ENCODE data around the gene SLC35D1.

The SLC35D1 gene

DNA sequence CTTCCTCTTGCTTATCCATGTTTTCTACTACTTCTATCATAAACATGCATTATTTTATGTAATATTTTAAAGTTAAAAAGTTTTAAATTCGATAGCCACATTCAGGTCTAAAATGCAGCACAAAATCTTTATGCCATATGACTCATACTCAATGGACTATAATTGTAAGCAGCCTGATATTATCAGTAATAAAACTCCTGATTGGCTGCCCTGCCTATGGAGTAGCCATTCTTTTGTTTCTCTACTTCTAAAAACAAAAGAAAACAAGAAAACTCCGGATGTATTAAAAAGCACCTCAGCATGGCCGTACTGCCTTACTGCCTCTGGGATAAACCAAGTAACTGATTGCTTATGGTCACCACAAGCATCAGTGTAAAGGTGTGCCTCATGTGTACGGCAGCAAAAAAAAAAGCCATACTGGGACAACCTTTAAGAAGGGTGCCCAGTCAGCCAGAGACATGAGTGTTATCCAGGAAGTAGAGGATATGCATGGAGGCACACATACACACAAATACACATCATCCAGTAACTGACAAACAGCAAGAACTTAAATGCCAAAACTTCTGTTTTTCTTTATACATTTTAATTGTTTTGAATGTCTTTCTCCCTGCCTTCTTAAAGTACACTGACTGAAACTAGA lies 9.2 kb downstream of the SLC35D1 start:
- Mint-ChIP-seq H3K27me3 (ENCODE audit: low read depth) (no peaks in the 10 kb centered on the region), H3K4me3 (no peak overlapping the region), H3K4me1 (no peaks in the 10 kb centered on the region), H3K36me3 (ENCODE audit: low read depth) (peaks cover 65% of the 10 kb centered on the region), H3K27ac (no peak overlapping the region), H3K9me3 (no peaks in the 10 kb centered on the region)
- TF ChIP-seq, protein P1, sequence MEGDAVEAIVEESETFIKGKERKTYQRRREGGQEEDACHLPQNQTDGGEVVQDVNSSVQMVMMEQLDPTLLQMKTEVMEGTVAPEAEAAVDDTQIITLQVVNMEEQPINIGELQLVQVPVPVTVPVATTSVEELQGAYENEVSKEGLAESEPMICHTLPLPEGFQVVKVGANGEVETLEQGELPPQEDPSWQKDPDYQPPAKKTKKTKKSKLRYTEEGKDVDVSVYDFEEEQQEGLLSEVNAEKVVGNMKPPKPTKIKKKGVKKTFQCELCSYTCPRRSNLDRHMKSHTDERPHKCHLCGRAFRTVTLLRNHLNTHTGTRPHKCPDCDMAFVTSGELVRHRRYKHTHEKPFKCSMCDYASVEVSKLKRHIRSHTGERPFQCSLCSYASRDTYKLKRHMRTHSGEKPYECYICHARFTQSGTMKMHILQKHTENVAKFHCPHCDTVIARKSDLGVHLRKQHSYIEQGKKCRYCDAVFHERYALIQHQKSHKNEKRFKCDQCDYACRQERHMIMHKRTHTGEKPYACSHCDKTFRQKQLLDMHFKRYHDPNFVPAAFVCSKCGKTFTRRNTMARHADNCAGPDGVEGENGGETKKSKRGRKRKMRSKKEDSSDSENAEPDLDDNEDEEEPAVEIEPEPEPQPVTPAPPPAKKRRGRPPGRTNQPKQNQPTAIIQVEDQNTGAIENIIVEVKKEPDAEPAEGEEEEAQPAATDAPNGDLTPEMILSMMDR (IDR thresholded peaks at IDR 0.05; ENCODE audit: unreplicated experiment in 3 of 3) = no peak

DNA sequence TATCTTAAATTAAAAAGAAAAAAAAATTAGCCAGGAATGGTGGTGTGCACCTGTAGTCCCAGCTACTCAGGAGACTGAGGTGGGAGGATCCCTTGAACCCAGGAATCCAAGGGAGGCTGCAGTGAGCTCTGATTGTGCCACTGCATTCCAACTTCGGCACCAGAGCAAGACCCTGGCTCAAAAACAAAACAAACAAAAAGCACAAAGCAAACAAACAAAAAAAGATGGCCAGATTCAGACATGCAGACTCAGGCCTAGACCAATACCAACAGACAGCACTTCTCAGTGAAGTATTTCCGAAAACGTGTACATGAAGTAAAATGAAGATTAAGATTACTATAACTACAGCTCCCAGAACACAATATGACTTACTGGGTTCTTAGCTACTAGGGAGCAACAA lies 10.6 kb downstream of the SLC35D1 start:
- H3K4me3 Mint-ChIP-seq = no peak overlapping the region
- H3K4me1 Mint-ChIP-seq = no peaks in the 10 kb centered on the region
- H3K36me3 Mint-ChIP-seq (ENCODE audit: low read depth) = peaks cover 70% of the 10 kb centered on the region
- TF ChIP-seq, protein P1 (IDR thresholded peaks at IDR 0.05; ENCODE audit: unreplicated experiment in 3 of 3) = no peak
- no peaks in the 10 kb centered on the region for H3K9me3 Mint-ChIP-seq
- no peaks in the 10 kb centered on the region for H3K27me3 Mint-ChIP-seq (ENCODE audit: low read depth)
- no peak overlapping the region for H3K27ac Mint-ChIP-seq

DNA sequence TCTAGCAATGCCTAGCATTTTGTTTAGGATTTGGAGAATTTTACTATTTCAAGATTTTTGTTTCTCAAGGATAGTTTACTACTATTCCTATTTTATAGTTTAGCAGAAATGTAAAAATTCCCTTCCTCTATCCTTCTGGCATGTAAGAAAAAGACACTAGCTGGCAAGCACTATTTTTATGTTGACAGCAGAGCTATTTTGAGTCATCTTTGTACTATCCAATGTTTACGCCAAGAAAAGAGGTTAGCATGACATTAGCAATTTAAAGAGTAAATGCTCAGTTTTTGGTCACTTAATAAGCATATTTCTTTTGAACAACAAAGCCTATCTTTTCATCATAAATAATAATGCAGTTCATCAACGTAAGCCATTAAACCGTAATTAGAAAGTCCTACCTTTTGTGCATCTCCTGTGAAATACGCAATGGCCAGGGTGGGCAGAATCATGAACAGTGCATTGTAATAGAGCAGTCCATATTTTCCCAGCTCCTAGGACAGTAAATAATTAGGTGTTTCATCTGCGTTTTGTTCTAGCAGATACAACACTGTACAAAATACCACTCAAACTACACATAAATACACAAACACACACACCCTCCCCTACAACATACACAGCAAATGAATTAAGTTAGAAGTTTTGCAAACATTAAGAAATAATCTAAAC lies 12.0 kb downstream of the SLC35D1 start:
- Mint-ChIP-seq H3K4me1 (no peaks in the 10 kb centered on the region), H3K27ac (no peak overlapping the region), H3K27me3 (ENCODE audit: low read depth) (no peaks in the 10 kb centered on the region), H3K4me3 (no peak overlapping the region), H3K9me3 (peaks cover 1% of the 10 kb centered on the region), H3K36me3 (ENCODE audit: low read depth) (peaks cover 73% of the 10 kb centered on the region)
- TF ChIP-seq, protein P1 (IDR thresholded peaks at IDR 0.05; ENCODE audit: unreplicated experiment in 3 of 3) = no peak

DNA sequence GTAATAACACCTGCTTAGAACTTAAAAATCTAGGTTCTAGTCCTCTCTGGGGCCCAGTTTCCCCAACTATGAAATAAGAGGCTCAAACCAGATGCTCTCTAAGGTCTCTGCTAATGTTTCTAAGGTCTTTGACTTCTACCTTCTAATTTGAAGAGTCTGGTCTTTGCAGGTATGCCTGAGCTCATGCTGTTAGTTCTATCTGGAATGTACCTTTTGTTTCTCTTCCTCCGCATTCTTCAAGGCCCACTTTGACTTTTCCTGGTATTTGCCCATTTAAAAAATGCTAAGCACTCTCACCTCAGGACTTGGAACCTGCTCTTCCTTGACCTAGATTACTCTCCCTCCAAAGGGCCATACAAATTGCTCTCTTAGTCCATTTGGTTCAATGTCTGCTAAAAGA lies 13.5 kb downstream of the SLC35D1 start:
- Mint-ChIP-seq H3K36me3 (ENCODE audit: low read depth) (peaks cover 81% of the 10 kb centered on the region), H3K4me3 (no peak overlapping the region), H3K4me1 (no peaks in the 10 kb centered on the region), H3K27me3 (ENCODE audit: low read depth) (no peaks in the 10 kb centered on the region), H3K27ac (no peak overlapping the region), H3K9me3 (peaks cover 16% of the 10 kb centered on the region)
- TF ChIP-seq, protein P1 (IDR thresholded peaks at IDR 0.05; ENCODE audit: unreplicated experiment in 3 of 3) = no peak

DNA sequence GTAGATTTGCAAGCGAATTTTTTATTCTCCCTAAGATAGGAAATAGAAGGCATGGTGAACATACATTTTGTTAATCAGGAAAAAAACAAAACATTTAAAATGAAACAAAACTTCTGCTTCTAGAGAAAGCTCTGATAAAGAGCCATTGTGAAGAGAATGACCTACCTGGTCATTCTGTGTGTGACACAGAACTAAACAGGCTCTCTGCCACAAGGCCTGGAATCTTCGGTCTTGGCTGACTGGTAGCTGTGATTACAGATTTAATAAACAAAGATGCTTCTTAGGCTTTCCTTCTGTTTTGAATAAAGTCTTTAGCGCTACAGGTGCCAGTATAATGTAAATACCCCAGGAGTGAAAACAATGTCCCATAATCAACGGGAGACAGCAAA lies 22.1 kb downstream of the SLC35D1 start:
- peaks cover 72% of the 10 kb centered on the region for H3K36me3 Mint-ChIP-seq (ENCODE audit: low read depth)
- H3K4me3 Mint-ChIP-seq = no peak overlapping the region
- H3K9me3 Mint-ChIP-seq = peaks cover 29% of the 10 kb centered on the region
- TF ChIP-seq, protein P1 (IDR thresholded peaks at IDR 0.05; ENCODE audit: unreplicated experiment in 3 of 3) = no peak
- no peaks in the 10 kb centered on the region for H3K27me3 Mint-ChIP-seq (ENCODE audit: low read depth)
- no peak overlapping the region for H3K27ac Mint-ChIP-seq
- no peaks in the 10 kb centered on the region for H3K4me1 Mint-ChIP-seq
